H9 (cell line): ENCODE data around the gene TRIM9. TPM values are rescaled to one million over a fixed set of nuclear protein-coding genes. Genes with fewer than 3 reads are reported as not detected.

Experiments
- DNase-seq: peaks from one replicate; pipeline ENCODE4 v3.0.0-alpha.2; 2017
- H2AFZ ChIP-seq: one replicate; pipeline ENCODE4 v1.6.1; 2013; ENCODE audit warnings: mild to moderate bottlenecking, low read length, control low read depth, moderate library complexity
- H2AK5ac ChIP-seq: 2 replicates; pipeline ENCODE4 v1.6.1; 2013; ENCODE audit warnings: low read length, control low read depth, mixed read lengths; ENCODE audit not compliant: insufficient read length
- H2BK120ac ChIP-seq: one replicate; pipeline ENCODE4 v1.6.1; 2013; ENCODE audit warnings: low read depth, mild to moderate bottlenecking, low read length, control low read depth, inconsistent platforms; ENCODE audit not compliant: poor library complexity, severe bottlenecking
- H2BK12ac ChIP-seq: 2 replicates; pipeline ENCODE4 v1.6.1; 2013; ENCODE audit warnings: low read length, control low read depth, mixed read lengths, low read depth; ENCODE audit not compliant: insufficient read length
- H2BK15ac ChIP-seq: 2 replicates; pipeline ENCODE4 v1.6.1; 2013; ENCODE audit warnings: low read depth, low read length, control low read depth
- H2BK20ac ChIP-seq: one replicate; pipeline ENCODE4 v1.6.1; 2013; ENCODE audit warnings: low read depth, mild to moderate bottlenecking, low read length, control low read depth, inconsistent platforms; ENCODE audit not compliant: poor library complexity, severe bottlenecking
- H2BK5ac ChIP-seq: 2 replicates; pipeline ENCODE4 v1.6.1; 2013; ENCODE audit warnings: low read length, control low read depth, mixed read lengths; ENCODE audit not compliant: insufficient read length
- H3K14ac ChIP-seq: 2 replicates; pipeline ENCODE4 v1.6.1; 2013; ENCODE audit warnings: low read length, control low read depth; ENCODE audit not compliant: insufficient read depth
- H3K18ac ChIP-seq: 2 replicates; pipeline ENCODE4 v1.6.1; 2013; ENCODE audit warnings: low read depth, mild to moderate bottlenecking, mixed read lengths, low read length, control low read depth; ENCODE audit not compliant: insufficient read length
- H3K23ac ChIP-seq: 2 replicates; pipeline ENCODE4 v1.6.1; 2013; ENCODE audit warnings: low read length, control low read depth, mixed read lengths, low read depth; ENCODE audit not compliant: insufficient read length
- H3K23me2 ChIP-seq: 2 replicates; pipeline ENCODE4 v1.6.1; 2013; ENCODE audit warnings: low read depth, mild to moderate bottlenecking, mixed read lengths, low read length, control low read depth; ENCODE audit not compliant: insufficient read length, poor library complexity, severe bottlenecking
- H3K27ac ChIP-seq: 2 replicates; pipeline ENCODE4 v1.5.1; 2013; ENCODE audit warnings: low read length, control low read depth, mixed read lengths, low read depth; ENCODE audit not compliant: insufficient read length
- H3K27me3 ChIP-seq: 2 replicates; pipeline ENCODE4 v1.6.1; 2013; ENCODE audit warnings: low read length, control low read depth, inconsistent platforms; ENCODE audit not compliant: insufficient read depth
- H3K4ac ChIP-seq: 2 replicates; pipeline ENCODE4 v1.6.1; 2013; ENCODE audit warnings: low read depth, mild to moderate bottlenecking, control low read depth, inconsistent platforms, low read length, moderate library complexity
- H3K4me1 ChIP-seq: 2 replicates; pipeline ENCODE4 v1.6.1; 2013; ENCODE audit warnings: low read length, control low read depth, inconsistent platforms; ENCODE audit not compliant: insufficient read depth
- H3K4me2 ChIP-seq: 2 replicates; pipeline ENCODE4 v1.6.1; 2013; ENCODE audit warnings: low read length, control low read depth, mixed read lengths; ENCODE audit not compliant: insufficient read length, insufficient read depth
- H3K56ac ChIP-seq: 2 replicates; pipeline ENCODE4 v1.6.1; 2013; ENCODE audit warnings: low read depth, mild to moderate bottlenecking, mixed read lengths, low read length, control low read depth; ENCODE audit not compliant: insufficient read length
- H3K79me1 ChIP-seq: 2 replicates; pipeline ENCODE4 v1.6.1; 2013; ENCODE audit warnings: low read depth, mild to moderate bottlenecking, moderate library complexity, low read length, control low read depth, inconsistent platforms; ENCODE audit not compliant: insufficient read depth, poor library complexity, severe bottlenecking
- H3K79me2 ChIP-seq: 2 replicates; pipeline ENCODE4 v1.6.1; 2013; ENCODE audit warnings: low read length, control low read depth, inconsistent platforms; ENCODE audit not compliant: insufficient read depth
- H3K9ac ChIP-seq: 2 replicates; pipeline ENCODE4 v1.6.1; 2013; ENCODE audit warnings: low read length, control low read depth, mixed read lengths; ENCODE audit not compliant: insufficient read length; ENCODE audit errors: extremely low read depth
- H3K9me3 ChIP-seq: one replicate; pipeline ENCODE4 v1.6.1; 2013; ENCODE audit warnings: low read depth, low read length, inconsistent platforms; ENCODE audit not compliant: control insufficient read depth
- H3T11ph ChIP-seq: one replicate; pipeline ENCODE4 v1.6.1; 2013; ENCODE audit warnings: mild to moderate bottlenecking, low read length, control low read depth, inconsistent platforms
- H4K20me1 ChIP-seq: one replicate; pipeline ENCODE4 v1.6.1; 2013; ENCODE audit not compliant: control insufficient read depth, insufficient read length, insufficient read depth
- H4K5ac ChIP-seq: 2 replicates; pipeline ENCODE4 v1.6.1; 2013; ENCODE audit warnings: low read depth, mild to moderate bottlenecking, mixed read lengths, low read length, control low read depth; ENCODE audit not compliant: insufficient read length
- H4K8ac ChIP-seq: replicated peaks from 2 replicates; pipeline ENCODE4 v1.6.1; 2013; ENCODE audit warnings: low read length, control low read depth, mixed read lengths, low read depth; ENCODE audit not compliant: insufficient read length
- H4K91ac ChIP-seq: 2 replicates; pipeline ENCODE4 v1.6.1; 2013; ENCODE audit warnings: low read depth, mild to moderate bottlenecking, moderate library complexity, mixed read lengths, low read length, control low read depth; ENCODE audit not compliant: insufficient read length
- H3K27ac Mint-ChIP-seq, 3 experiments: 2 replicates in 2 of 3; 3 replicates in 1 of 3; pipeline ENCODE4 v1.8.0; 2020 to 2021; ENCODE audit warnings: mixed read lengths in 3 of 3, mild to moderate bottlenecking in 1 of 3, moderate library complexity in 1 of 3
- H3K27me3 Mint-ChIP-seq: 2 replicates; pipeline ENCODE4 v1.8.0; 2021; ENCODE audit warnings: low read depth, mild to moderate bottlenecking, moderate library complexity, mixed read lengths
- H3K36me3 Mint-ChIP-seq, 3 experiments: 2 replicates in 2 of 3; 3 replicates in 1 of 3; pipeline ENCODE4 v1.8.0; 2020 to 2021; ENCODE audit warnings: low read depth in 3 of 3, mixed read lengths in 3 of 3; ENCODE audit not compliant: insufficient read depth in 1 of 3
- H3K4me1 Mint-ChIP-seq, 2 experiments: 2 replicates each; pipeline ENCODE4 v1.8.0; 2020; ENCODE audit warnings: mixed read lengths in 2 of 2
- H3K4me3 Mint-ChIP-seq, 2 experiments: 2 replicates in 1 of 2; 3 replicates in 1 of 2; pipeline ENCODE4 v1.8.0; 2020 to 2021; ENCODE audit warnings: mild to moderate bottlenecking in 2 of 2, mixed read lengths in 2 of 2, moderate library complexity in 1 of 2
- H3K9me3 Mint-ChIP-seq, 2 experiments: 2 replicates in 1 of 2; 3 replicates in 1 of 2; pipeline ENCODE4 v1.8.0; 2020; ENCODE audit warnings: mild to moderate bottlenecking in 2 of 2, mixed read lengths in 2 of 2, moderate library complexity in 1 of 2
- WGBS: extraction: QIAGEN DNeasy Blood & Tissue Kit; methylation state at CpG from one replicate; pipeline ENCODE4 v1.1.7; 2013; ENCODE audit warnings: missing lambda C conversion rate, low lambda C conversion rate, mixed read lengths; ENCODE audit not compliant: insufficient read length; ENCODE audit errors: extremely low coverage; 5-methylcytosine and 5-hydroxymethylcytosine counted together
- total RNA-seq: library from RNA; stranded (reverse); gene quantifications from 2 replicates; pipeline ENCODE4 v1.2.1, GENCODE V29; 2021
- TF ChIP-seq, protein P1 (sequence below): fragments of 200-600 bp; sonication (generic); conservative IDR thresholded peaks from 3 replicates; pipeline ENCODE4 v1.8.0; 2021; ENCODE audit warnings: antibody characterized with exemption, mild to moderate bottlenecking

TRIM9 gene
- total RNA-seq, 1 experiment from 2014 or later, result 0.98 TPM

DNA sequence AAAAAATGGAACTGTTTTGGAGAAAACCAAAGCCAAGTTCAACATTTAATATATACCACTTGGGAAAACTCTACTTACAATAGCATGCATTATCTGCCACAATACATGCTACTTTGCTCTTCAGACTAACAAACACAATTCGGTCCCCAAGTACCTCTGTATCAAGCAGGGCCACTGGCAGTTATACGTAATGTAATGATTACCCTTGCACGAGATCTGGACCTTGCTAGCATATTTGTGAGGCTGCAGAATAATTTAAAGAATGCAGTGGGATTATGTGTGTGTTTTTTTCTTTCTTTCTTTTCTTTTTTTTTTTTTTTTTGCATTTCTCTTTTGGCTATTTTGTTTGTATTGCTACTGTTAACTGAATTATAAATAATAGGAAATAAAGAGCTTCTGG, 127.8 kb downstream of the TRIM9 start:
- Histone ChIP-seq H3K79me2 (no peaks in the 10 kb centered on the region), H3T11ph (no peak overlapping the region), H3K4me2 (no peak overlapping the region), H4K91ac (no peak overlapping the region), H3K23me2 (no peaks in the 10 kb centered on the region), H4K5ac (no peak overlapping the region), H4K8ac (no peak overlapping the region), H3K18ac (no peak overlapping the region), H2BK15ac (no peak overlapping the region), H3K4ac (no peak overlapping the region), H2BK5ac (no peak overlapping the region), H3K23ac (no peak overlapping the region), H3K27ac (no peak overlapping the region), H3K27me3 (no peaks in the 10 kb centered on the region), H4K20me1 (no peaks in the 10 kb centered on the region), H3K9ac (no peak overlapping the region), H3K4me1 (no peaks in the 10 kb centered on the region), H3K56ac (no peak overlapping the region), H3K9me3 (no peaks in the 10 kb centered on the region), H2BK20ac (no peak overlapping the region), H2AFZ (no peak overlapping the region), H2AK5ac (no peak overlapping the region), H3K14ac (no peak overlapping the region), H2BK120ac (no peak overlapping the region), H2BK12ac (no peak overlapping the region), H3K79me1 (no peaks in the 10 kb centered on the region)
- Mint-ChIP-seq H3K4me3 (no peak overlapping the region), H3K9me3 (no peaks in the 10 kb centered on the region), H3K4me1 (no peaks in the 10 kb centered on the region), H3K27ac (no peak overlapping the region), H3K36me3 (no peaks in the 10 kb centered on the region), H3K27me3 (no peaks in the 10 kb centered on the region; the same call in none of the 2 replicates)
- TF ChIP-seq, protein P1, sequence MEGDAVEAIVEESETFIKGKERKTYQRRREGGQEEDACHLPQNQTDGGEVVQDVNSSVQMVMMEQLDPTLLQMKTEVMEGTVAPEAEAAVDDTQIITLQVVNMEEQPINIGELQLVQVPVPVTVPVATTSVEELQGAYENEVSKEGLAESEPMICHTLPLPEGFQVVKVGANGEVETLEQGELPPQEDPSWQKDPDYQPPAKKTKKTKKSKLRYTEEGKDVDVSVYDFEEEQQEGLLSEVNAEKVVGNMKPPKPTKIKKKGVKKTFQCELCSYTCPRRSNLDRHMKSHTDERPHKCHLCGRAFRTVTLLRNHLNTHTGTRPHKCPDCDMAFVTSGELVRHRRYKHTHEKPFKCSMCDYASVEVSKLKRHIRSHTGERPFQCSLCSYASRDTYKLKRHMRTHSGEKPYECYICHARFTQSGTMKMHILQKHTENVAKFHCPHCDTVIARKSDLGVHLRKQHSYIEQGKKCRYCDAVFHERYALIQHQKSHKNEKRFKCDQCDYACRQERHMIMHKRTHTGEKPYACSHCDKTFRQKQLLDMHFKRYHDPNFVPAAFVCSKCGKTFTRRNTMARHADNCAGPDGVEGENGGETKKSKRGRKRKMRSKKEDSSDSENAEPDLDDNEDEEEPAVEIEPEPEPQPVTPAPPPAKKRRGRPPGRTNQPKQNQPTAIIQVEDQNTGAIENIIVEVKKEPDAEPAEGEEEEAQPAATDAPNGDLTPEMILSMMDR, result no peak
- no peak for DNase-seq
- WGBS, result no CpG with 5 or more reads among the region's 3 CpGs
